GM19240 (cell line): ENCODE data around the gene SPRN.
"Not testable (repeated sequence)": the region's sequence is repeated elsewhere in the genome, so short reads cannot be mapped to it uniquely, and the experiment has no call there.

Source experiments
- DNase-seq: peaks from one replicate; pipeline ENCODE4 v3.0.0; 2011; ENCODE audit warnings: low spot score; ENCODE audit not compliant: insufficient read length

Gene SPRN

DNA sequence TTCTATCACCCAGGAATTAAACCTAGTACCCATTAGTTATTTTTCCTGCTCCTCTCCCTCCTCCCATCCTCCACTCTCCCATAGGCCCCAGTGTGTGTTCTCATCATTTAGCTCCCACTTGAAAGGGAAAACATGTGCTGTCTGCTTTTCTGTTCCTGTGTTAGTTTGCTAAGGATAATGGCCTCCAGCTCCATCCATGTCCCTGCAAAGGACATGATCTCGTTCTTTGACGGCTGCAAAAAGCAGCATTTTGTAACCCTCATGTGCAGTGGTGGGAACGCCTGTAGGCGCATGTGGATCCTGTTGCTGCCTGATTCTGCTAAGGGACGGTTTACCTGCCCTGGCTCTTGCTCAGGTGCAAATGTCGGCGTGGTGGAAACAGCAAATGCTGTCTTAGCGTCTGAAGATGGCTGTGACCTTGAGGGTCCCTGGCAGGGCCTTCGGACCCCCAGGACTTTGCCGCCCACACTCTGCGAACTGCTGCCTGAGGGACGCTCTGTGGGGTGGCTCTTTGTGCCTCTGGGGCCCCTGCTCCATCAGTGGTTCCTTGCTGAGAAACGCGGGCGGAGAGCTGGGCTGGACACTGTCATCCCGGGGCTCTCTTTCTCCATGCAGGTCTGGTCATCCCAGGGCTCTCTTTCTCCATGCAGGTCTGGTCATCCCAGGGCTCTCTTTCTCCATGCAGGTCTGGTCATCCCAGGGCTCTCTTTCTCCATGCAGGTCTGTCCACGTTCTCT lies 36.0 kb downstream of the SPRN start:
- no peak for DNase-seq

DNA sequence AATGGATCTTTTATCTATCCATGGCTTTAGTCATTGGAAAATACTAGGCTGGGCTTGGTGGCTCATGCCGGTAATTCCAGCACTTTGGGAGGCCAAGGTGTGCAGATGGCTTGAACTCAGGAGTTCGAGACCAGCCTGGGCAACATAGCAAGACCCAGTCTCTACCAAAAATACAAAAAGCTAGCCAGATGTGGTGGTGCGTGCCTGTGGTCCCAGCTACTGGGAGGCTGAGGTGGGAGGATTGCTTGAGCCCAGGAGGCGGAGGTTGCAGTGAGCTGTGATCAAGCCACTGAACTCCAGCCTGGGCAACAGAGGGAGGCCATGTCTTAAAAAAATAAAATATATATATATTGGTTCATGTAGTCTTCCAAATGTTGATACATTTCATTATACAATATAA lies 37.5 kb downstream of the SPRN start:
- not testable (repeated sequence) for DNase-seq

- no peak for DNase-seq
Measured at GRCh38 chr10:133385214-133385613, 39.2 kb downstream of the SPRN start.

DNA sequence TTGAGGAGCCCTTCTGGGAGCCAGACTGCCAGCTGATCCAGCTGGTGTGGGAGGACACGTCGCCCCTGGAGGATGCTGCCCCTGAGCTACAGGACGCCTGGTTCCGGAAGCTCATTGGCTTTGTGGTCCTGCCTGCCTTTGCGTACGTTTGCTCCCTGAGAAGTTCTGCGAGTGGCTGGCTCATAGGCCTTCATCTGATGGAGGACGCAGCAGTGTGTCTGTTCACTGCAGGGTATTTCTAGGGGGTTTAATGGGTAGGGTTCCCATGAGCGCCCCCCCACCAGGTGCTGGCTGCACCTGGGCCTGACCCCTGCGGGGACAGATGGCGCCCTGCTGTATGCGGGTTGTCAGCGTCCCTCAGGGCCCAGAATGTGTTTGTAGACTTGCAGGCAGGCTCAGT lies 40.4 kb downstream of the SPRN start:
- DNase-seq: no peak

DNA sequence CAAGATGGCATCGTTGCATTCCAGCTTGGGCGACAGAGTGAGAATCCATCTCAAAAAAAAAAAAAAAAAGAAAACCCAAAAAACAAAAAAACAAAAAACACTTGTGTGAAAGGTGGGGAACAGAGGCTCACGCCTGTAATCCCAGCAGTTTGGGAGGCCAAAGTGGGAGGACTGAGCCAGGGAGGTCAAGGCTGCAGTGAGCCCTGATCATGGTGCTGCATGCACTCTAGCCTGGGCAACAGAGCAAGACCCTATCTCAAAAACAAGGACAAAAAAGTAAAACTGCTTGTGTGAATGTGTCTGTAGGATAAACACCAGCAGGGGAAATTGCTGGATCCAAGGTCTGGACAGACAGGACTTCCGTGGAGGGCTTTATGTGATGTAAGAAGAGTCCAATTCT lies 40.9 kb downstream of the SPRN start:
- no peak for DNase-seq

DNA sequence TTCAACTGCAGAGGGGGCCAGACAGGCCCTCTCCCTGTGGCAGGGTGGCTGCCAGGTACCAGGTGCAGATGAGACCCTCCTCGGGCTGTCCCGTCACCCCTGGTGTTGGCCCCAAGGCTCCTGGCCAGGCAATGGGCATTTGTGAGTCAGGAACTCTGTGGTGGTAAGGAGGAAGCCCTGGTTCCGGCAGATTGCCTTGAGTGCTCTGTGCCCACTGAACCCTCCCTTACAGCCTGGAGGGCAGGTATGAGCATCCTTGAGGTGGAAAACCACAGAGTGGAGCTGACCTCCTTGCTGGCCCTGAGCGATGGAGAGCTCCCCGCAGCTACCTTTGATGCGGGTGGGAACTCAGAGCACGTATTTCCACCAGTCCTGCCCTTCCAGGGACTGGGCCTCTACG lies 43.4 kb downstream of the SPRN start:
- DNase-seq: no peak

- DNase-seq: no peak
Measured at GRCh38 chr10:133379801-133380666, 44.4 kb downstream of the SPRN start.

DNA sequence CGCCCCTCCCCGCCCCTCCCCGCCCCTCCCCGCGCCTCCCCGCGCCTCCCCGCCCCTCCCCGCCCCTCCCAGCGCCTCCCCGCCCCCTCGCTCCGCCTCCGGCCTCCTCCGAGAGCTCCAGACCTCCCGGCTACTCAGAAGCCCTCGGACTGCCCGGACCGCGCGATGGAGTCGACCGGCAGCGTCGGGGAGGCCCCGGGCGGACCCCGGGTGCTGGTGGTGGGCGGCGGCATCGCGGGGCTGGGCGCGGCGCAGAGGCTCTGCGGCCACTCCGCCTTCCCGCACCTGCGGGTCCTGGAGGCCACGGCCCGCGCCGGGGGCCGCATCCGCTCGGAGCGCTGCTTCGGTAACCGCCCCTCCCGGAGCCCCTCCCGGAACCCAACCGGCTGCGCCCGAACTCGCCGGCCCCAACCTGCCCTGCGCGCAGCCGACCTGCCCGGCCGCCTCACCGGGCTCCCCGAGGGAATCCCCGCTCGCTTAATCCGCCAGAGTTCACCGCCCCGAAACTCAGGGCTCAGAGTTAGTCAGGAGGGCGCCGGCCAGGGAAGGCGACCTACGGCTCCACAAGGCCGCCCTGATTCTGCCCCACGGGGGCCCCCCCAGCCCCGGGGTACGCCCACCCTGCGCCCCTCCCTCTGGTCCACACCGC lies 45.1 kb downstream of the SPRN start, which contains the start of gene PAOX:
Gene PAOX (plus strand): TSS at position 111 of the 649 bp plus-strand sequence. CDS start 55 bp downstream, at position 166.
- DNase-seq: peak; percentile 67

GRCh38 chr10:133378251-133379096 lies 46.0 kb downstream of the SPRN start:
- DNase-seq: no peak

- no peak for DNase-seq
Measured at GRCh38 chr10:133377818-133378250, 46.6 kb downstream of the SPRN start.

DNA sequence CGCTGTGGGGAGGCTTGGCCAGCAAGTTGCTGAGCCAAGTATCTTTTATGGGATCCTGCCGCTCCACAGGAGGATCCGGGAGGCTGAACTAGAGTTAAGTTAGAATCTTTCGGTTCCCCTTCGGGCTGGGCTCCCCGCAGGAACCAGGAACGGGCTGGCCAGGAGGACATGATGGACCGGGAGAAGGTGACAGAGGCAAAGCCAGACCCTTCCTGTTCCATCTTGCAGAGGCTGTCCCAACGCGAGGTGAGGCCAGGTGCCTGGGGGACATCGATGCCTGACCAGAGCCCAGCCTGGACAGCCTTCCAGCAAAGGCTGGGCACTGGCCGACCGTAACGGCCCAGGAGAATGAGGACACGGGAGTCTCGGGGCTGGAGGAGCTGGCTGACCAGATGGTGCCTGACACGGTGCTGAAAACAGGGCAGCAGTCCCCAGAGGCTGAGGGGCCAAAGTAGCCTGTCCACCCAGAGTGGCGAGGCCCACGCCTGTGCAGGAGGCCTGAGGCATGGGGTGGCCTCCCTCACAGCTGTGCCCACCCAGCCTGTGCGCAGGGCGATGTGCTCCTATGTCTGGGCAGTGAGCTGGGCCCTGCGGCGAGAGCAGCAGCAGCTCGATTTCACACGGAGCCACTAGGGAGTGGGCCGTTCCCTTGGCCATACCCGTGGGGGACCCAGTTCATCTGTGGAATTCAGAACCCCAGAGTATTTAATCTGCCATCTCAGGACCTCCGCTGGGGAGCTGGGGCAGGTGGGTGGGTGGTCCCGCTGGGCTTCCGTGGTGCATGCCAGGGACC lies 47.2 kb downstream of the SPRN start:
- DNase-seq: no peak

DNA sequence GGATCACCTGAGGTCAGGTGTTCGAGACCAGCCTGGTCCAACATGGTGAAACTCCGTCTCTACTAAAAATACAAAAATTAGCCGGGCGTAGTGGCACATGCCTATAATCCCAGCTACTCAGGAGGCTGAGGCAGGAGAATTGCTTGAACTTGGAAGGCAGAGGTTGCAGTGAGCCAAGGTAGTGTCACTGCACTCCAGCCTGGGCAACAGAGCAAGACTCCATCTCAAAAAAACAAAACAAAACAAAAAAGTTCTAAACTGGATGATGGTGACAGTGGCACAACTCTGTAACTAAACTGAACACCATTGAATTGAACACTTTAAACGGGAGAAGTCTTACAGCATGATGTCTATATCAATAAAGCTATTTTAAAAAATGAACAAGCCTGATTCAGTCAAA lies 48.2 kb downstream of the SPRN start:
- DNase-seq: not testable (repeated sequence)

GRCh38 chr10:133375357-133376115 lies 48.9 kb downstream of the SPRN start:
- DNase-seq: no peak

- DNase-seq: peak; percentile 100
Measured at GRCh38 chr10:133373174-133374090, 51.0 kb downstream of the SPRN start, which contains the start of gene ECHS1. Gene ECHS1 (minus strand): TSS chr10:133373354. CDS start chr10:133373333, 21 bp downstream.

GRCh38 chr10:133372507-133372906 lies 51.9 kb downstream of the SPRN start:
- DNase-seq: no peak
